ENCODE data around the gene CFAP97. TPM values are rescaled to one million over a fixed set of nuclear protein-coding genes. Genes with fewer than 3 reads are reported as not detected.
"Not testable (repeated sequence)": the region's sequence is repeated elsewhere in the genome, so short reads cannot be mapped to it uniquely, and the experiment has no call there.

CFAP97 gene
- total RNA-seq, 1 donor, result 56.1 TPM

- TF ChIP-seq CTCF (IDR thresholded peaks at IDR 0.05; ENCODE audit: insufficient read depth, low read depth, low read length), result no peak
- no peak overlapping the region for H3K4me3 ChIP-seq (ENCODE audit: low read depth, low read length)
- DNase-seq (ENCODE audit: low read depth), result peak; percentile 18
These were observed 81.0 kb downstream of the CFAP97 start for GRCh38 chr4:185122681-185123345.

GRCh38 chr4:185120631-185120946 is 83.2 kb downstream of the CFAP97 start:
- no peak overlapping the region for H3K4me3 ChIP-seq (ENCODE audit: low read depth, low read length)
- TF ChIP-seq CTCF (IDR thresholded peaks at IDR 0.05; ENCODE audit: insufficient read depth, low read depth, low read length), result no peak
- no peak for DNase-seq (ENCODE audit: low read depth)

GRCh38 chr4:185119927-185120630 is 83.7 kb downstream of the CFAP97 start:
- DNase-seq (ENCODE audit: low read depth), result no peak
- no peak overlapping the region for H3K4me3 ChIP-seq (ENCODE audit: low read depth, low read length)
- TF ChIP-seq CTCF (IDR thresholded peaks at IDR 0.05; ENCODE audit: insufficient read depth, low read depth, low read length), result no peak

- not testable (repeated sequence) for H3K4me3 ChIP-seq (ENCODE audit: low read depth, low read length); DNase-seq (ENCODE audit: low read depth)
These were observed 84.3 kb downstream of the CFAP97 start for GRCh38 chr4:185119467-185119866.

GRCh38 chr4:185118876-185119275 is 84.9 kb downstream of the CFAP97 start:
- no peak for DNase-seq (ENCODE audit: low read depth)
- H3K4me3 ChIP-seq (ENCODE audit: low read depth, low read length), result no peak overlapping the region
- no peak for TF ChIP-seq CTCF (IDR thresholded peaks at IDR 0.05; ENCODE audit: insufficient read depth, low read depth, low read length)

GRCh38 chr4:185117300-185117934 is 86.4 kb downstream of the CFAP97 start:
- TF ChIP-seq CTCF (IDR thresholded peaks at IDR 0.05; ENCODE audit: insufficient read depth, low read depth, low read length), result no peak
- no peak overlapping the region for H3K4me3 ChIP-seq (ENCODE audit: low read depth, low read length)
- DNase-seq (ENCODE audit: low read depth), result no peak

GRCh38 chr4:185115827-185116232 is 88.0 kb downstream of the CFAP97 start:
- peak; percentile 98 for DNase-seq (ENCODE audit: low read depth)
- TF ChIP-seq CTCF (IDR thresholded peaks at IDR 0.05; ENCODE audit: insufficient read depth, low read depth, low read length), result no peak
- H3K4me3 ChIP-seq (ENCODE audit: low read depth, low read length), result no peak overlapping the region

Measured in fibroblast of villous mesenchyme (primary cell).